KG1 (cell line): Measurements from ENCODE around the gene RFX2.
"Not testable (repeated sequence)": the region's sequence is repeated elsewhere in the genome, so short reads cannot be mapped to it uniquely, and the experiment has no call there.

Experiments used
- DNase-seq: peaks from one replicate; lab custom pipeline; 2025; lab: John Stamatoyannopoulos, UW

RFX2 gene

DNA sequence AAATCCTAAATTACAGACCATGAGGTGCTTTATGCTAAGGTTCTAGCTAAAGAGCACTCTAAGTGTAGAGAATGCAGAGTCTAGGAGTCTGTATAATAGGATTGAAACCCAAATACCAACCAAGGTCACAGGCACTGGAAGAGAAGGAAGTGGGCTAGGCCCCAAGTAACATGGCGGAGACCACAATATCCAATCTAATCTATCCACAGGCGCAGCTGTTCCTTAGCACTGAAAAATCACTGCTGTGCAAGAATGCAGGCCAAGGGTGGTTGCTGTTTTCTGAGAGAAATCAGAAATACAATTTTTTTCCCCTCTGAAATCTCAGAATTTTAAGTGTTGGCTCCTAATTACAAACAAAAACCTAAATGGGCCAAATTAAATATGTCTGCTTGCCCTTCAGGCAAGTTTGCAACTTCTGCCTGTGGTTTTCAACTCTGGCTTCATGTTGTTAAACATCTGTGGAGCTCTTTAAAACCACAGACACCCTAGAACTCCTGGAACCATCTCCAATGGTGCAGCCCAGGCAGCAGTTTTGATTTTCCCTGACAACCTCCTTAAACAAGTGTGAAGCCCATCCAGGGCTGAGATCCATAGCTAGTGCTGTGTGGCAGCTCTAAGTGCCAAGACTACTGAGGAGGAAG is 138.5 kb downstream of the RFX2 start:
- no peak for DNase-seq

DNA sequence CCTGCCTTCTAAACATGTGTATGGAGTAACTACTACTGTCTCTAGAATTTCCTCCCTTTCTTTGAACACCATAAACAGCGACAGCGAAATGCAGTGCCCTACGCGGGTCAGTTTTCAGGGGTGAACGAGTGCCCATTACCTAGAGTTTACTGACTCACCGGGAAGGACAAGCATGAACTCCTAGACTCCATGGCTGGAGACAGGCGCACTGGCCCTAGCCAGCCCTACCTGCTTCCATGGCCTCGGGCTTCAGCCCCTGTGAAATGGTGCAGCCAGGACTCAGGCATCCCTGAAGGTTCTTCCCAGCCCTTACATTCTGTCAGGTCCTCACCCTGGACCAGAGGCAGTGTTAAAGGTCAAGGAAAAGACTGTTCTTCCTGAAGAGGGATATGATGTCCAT is 140.8 kb downstream of the RFX2 start:
- DNase-seq: no peak

DNA sequence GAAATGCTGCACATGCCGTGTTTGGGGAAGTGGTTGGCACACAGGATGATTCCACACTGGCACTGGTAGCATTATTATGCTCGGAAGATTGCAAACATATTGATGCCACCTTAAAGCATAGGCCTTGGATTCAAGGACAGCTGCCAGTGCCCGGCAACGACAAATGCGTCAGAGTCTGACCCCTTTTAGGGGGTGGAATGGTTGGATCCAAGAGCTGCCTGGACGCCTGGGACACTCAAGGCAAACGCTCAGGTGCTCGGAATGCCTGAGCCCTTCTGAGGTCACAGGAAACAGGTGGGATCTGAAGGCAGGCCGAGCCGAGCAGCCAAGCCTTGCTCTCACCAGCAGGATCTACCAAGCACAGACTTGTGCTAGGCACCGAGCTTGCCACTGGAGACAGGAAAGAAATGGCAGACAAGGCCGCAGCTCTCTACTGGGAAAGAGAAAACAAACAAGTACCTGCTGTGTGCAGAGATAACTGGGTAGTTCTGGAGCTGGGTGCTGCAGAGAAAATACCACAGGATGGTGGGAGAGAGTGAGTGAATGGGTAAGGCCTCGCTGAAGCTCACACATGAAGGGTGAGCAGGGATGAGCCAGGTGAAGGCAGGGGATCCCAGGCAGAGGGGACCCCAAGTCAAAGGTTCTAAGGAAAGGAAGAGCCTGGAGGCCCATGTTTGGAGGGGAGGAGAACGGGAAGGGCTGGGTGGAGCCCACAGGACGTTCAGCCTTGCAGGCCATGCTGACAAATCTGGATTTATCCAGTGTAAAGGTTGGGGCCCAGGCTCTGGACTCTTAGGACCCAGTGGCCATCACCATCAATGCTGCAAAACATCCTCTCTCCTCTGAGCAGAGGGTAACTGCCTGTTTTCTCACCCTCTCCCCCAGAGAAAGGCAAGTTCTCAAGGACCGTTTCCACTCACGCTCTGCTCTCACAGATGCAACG is 141.6 kb downstream of the RFX2 start:
- no peak for DNase-seq

DNA sequence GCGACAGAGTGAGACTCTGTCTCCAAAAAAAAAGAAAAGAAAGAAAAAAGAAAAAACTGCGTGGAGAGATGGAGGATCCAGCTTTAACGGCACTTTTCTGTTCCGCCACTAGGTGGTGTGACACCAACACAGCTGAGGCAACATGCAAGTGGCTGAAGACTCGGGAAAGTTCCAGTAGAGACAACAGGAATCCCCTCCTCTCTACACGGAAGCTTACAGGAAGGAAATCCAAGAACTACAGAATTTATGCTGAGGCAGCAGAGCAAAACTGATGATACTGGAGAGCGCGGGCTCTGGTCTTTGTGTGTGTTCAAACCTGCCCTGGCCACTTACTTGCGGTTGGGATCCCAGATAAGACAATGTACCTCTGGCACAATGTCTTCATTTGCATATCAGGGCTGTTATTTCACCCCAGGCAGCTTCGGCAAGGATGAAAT is 142.3 kb downstream of the RFX2 start:
- no peak for DNase-seq

DNA sequence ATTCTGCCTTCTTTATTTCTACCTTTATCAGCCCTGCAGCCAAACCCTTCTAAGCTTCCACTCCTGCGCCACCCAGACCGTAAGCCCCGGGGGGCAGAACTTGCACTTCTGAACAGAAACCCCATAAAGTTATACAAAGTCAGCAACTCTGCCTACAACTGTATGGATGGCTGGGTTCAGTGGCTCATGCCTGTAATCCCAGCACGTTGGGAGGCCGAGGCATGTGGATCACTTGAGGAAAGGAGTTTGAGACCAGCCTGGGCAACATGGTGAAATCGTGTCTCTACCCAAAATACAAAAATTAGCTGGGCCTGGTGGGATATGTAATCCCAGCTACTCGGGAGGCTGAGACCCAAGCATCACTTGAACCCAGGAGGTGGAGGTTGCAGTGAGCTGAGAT is 142.7 kb downstream of the RFX2 start:
- DNase-seq: no peak

DNA sequence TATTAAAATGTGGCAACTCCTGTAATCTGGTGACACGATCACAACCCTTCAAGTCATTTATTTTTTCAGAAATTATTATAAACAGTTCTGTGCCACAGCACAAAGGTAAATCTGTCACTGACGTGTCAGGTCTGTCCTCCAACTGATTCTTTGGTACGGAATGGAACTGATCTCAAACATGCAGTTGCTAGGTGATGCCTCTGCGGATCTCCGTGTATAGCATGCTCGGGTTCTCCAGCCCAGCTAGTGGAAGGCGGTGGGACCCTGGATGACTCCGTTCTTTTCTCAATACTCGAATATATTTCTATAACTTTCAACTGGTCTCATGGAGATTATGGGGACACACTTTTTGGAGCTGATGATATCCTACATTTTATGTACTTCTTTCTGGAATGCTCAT is 143.4 kb downstream of the RFX2 start:
- no peak for DNase-seq

DNA sequence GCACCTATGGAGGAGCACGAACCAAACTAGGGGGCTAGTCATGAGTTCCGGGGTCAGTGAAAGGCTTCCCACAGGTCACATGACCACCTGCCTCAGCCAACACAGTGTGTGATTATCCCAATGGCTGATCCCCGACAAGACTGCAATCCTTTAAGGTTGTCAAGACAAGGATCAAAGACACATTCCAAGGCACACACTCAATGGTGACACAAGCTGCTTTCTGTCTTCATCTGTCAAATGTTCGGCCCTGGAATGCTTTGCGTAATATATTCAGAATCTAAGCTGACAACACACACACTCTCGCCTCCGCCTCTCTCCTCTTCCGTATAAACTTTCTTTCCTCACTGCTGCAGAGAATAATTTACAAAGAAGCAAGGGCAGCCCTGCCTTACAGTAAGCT is 144.1 kb downstream of the RFX2 start:
- DNase-seq: no peak

DNA sequence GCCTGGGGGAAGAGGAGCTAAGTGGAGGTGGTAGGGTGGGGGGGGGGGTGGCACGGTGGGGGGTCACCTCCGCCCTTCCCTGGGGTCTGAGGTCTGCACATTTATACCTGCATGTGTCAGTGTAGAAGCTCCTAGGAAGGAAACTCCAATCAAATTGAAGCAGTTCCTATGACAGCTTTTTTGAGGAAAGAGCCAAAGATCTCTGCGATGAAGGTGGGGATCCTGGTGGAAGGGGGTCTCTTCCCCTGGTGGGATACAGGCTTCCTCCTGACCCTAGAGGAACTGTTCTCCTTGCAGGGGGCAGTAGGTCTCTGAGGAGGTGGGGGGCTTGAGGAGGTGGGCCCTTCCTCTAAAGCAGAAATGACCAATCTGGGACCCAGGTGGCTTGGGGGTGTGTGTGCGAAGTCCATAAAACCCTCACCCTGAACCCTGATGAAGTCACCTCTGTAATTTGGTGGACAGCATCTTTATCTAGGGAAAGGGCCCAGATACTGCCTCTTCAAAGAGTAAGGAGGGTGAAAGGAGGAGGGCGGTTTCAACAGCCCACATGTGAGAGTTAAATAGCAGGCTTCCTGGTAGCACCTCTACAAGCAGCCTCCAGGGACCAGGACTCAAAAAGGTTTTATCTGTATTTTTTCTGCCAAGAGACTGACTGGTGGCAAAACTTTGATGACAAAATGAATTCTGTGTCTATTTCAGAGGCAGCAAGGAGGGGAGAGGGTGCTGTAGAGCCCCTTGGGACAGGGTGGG is 145.3 kb downstream of the RFX2 start:
- DNase-seq: no peak

DNA sequence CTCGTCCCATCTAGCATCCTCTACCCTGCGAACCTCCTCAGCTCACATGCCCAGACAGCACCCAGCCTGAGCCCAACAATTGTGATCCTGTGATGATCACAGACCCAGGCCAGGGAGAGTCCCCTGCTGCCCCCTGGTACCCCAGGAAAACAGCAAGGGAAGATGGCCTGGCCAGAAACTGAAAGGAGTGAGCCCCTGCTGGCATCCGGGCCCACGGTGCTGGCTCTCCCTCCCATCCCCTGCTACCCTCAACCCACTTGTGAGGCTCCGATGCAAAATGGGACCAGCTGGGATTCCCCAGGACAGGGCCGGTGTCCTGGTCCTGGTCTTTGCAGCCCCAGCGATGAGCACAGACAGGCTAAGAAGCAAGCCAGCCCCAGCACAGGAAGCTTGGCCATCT is 146.4 kb downstream of the RFX2 start:
- DNase-seq: no peak

DNA sequence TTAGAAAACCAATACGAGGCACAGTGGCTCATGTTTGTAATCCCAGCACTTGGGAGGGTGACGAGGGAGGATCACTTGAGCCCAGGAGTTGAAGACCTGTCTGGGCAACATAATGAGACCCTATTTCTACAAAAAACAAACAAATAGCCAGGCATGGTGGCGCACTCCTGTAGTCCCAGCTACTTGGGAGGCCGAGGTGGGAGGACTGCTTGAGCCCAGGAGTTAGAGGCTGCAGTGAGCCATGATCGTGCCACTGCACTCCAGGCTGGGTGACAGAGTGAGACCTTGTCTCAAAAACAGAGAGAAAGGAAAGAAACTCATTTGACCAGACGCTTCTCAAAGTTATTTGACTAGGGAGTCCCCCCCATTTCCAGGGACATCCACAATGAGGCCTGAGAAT is 147.0 kb downstream of the RFX2 start:
- DNase-seq: not testable (repeated sequence)

DNA sequence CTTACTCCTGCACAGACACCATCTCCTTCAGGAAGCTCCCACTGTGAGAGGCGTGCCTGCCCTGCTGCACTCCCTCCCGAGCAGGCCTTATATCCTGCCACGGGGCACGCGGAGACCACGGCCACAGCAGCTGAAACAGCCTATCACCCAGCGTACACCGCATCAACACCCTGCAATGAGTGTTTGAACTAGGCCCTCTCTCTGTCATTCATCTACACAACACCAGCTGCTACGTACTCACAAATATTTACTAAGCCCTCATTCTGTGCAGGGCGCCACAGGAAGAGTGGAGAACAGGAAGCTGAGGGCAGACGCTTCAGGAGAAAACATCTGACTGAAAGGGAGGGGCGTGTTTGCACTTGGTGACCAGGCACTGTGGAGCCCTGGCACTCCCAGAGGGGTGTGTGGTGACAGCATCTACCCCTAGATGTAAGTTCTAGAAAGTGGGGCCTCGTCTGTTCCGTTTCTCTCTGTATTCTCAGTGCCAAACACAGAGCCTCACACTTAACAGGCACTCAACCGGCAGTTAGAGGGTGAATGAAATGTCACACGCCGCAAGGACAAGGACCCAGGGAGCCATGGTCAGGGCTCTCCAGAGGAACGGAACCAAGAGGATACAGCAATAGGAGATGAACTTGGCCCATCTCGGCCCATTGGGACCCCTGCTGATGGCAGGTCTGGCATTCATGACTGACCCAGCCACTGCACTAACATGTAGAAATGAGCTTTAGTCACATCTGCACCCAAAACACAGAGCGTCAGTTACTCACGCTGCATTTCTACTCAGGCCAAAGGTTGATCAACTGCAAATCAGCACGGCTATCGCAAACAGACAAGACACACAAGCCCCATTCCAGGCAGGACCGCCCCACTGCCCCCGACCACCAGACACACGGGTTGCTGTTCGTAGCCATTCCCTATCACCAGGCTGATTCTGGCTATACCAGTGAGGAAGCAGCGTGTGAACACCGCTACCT is 148.0 kb downstream of the RFX2 start:
- DNase-seq: no peak

DNA sequence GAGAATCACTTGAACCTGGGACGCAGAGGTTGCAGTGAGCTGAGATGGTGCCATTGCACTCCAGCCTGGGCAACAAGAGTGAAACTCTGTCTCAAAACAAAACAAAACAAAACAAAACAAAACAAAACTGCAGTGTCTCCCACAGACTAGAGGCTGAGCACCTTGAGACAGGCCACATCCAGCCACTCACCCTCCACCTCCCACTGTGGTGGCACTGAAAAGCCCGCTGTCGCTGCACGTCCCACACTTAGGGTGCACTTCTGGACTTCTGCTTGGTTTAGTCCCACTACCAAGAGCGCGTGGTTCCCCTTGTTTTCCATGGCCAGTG is 148.7 kb downstream of the RFX2 start:
- DNase-seq: not testable (repeated sequence)

DNA sequence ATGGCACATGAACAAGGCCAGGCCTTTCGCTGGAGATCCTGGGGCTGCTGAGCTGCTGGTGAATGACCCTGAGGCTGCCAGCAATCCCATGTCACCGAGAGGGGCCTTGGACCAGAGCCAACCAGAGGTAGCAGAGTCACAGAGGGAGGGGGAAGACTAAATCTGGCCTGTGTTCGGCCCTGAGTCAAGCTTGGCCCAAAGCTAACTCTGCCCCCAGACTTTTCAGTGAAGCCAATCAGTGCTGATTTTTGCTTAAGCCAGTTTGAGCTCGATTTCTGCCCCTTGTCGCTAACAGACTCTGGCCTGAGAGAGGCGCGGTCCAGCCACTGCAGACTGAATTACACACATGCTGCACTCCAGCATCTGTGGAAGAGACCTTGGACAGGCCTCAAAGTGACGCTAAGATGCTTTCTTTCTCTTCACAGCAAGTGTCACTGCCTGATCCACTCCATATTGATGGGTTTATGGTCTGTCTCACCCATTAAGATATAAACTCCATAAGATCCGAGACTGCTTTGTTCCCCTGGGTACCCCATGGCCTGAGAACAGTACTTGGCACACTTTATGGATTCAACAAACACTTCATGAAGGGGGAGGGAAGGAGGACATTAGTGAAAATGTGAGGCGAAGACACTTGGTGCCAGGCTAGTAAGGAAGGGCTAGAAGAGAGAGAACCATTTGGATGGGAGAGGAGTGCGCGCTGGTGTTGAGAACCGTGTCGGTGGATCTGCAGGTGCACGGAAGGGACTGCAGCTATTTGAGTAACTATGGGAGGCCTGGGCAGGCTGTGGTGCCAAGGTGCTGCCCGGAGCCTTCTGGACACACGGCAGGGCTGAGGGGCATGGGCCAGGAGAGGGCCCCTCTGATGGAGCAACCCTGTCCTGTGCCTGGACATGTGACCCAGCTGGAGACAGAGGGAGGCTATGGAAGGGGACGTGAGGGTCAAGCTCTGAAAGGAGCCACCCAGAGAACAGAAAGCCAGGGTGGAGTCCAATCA is 150.0 kb downstream of the RFX2 start:
- no peak for DNase-seq

DNA sequence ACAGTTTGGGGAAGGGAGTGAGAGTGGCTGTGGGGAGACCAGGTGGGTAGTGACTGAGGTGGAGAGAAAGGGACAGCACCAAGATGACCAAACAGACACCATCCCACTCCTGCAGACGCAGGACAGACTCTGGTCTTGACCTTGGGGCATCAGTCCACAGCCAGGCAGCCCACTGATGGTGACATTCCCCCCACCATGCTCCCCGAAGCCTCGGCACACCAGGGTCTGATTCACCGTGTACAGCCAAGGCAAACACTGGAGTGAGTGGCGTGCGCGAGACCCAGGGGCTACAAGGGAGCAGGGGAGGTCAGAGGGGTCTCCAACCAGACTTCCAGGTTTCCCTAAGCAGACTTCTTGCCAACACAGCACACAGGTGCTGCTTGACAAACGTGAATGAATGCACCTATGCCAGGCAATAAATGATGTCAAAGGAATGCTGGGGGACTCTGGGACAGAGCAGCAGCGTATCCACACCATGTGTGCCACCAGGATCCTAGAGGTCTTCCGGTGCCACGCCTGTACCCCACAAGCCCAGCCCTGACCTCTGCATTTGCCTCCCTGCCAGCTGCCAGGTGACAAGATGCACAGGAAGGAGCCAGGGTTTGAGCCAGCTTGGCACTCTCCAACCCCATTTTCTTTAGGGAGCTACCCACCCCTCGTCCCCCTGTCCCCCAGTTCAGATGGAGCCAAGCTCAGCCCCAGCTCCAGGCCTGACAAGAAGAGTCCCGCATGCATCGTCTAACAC is 150.9 kb downstream of the RFX2 start:
- DNase-seq: no peak

DNA sequence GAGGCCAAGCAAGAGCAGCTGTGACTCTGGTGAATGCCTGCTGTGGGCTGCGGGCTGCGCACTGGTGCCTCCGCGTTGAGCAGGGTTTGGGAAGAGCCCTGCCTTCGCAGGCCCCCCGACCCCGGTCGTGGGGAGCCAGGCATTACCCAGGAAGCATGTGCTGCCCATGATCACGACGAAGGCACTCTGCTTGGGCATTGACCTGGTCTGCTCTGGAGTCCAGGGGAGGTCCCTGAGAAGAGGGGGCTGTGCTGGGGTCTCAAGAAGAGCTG is 151.5 kb downstream of the RFX2 start:
- no peak for DNase-seq

DNA sequence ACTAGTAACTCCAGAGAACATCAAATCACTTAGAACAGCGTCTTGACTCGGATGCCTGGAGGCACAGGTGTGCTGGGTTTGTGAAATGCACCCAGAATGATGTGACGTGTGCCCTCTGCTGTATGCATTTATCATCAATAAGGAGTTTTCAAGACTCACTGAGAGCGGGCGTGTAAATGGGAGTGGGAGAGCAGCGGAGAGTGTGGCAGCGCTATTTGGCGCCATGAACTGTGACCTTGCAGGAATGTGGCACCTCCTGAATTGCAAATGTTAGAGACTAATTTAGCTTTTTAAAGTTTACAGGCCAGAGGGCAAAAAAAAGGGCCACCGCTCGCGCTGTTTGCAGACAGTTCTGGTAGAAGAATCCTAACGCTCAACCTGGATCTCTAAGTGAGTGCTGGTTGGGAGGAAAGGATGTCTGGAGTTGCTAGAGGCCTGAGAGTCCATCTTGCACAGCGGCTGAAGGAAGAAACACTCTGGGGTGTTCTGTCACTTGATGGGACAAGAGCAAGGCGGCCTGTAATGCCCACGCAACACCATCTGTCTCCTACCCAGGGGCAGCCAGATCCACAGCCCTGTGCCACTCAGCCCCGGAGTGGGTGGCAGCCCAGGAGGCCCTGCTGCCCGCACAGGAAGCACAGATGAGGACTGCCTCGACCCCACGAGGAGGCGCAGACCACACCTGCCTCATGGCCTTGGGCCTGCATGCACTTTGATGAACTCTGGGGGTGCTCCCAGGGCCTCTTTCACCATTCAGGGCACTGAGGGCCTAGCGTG is 152.0 kb downstream of the RFX2 start:
- DNase-seq: no peak

DNA sequence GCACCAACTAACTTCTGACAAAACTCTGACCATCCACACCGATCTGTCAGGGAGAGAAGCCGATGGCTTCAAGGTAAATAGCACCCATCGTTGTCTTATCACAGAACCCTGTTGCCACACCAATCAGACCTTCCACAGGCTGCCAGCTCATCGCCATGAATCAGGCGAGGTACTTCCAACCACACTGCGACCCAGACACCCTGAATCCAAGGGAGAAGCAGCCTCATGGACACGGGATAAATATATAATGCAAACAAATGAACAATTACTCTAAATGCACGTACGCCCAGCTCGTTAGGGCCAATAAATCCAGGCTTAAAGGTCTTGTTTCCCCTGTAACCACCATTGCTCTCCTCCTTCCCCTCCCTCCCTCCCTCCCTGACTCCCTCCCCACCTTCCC is 153.1 kb downstream of the RFX2 start:
- DNase-seq: no peak

DNA sequence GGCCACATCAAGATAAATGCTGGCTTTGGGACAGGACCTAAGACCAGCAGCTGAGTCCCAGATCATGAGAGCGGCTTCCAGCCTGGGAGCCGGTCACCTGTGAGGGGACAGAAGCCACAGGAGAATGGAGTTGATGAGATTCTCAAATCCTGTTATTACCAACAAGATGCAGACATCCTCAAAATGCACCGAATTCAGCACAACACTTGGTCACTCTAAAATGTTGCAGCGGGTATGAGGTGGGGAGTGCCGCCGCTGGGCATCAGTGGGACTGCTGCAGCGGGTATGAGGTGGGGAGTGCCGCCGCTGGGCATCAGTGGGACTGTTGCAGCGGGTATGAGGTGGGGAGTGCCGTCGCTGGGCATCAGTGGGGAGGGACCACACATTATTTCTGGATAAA is 153.6 kb downstream of the RFX2 start:
- no peak for DNase-seq

DNA sequence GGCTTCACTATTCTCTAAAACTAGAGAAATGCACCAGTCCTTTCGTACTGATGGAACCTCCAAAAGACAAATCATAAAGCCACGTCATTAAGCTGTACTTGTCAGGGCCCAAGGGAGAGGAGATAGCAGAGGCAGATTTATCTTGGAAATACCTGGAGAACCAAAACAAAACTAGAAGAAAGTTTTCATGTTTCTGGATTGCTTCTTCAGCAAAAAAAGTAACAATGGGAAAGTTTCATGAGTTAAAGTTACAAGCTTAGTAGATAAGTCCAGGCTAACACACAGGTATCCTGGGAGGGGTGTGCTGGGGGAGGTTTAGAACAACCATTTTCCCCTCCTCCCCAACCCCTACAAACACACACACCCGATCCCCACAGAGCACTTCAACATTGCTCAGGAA is 154.0 kb downstream of the RFX2 start:
- DNase-seq: no peak
